ENCODE data around the gene DOC2B. TPM values are rescaled to one million over a fixed set of nuclear protein-coding genes. Genes with fewer than 3 reads are reported as not detected.

Gene DOC2B
- total and polyA plus RNA-seq, 8 donors: 2.4 to 6.9 (median 3.4) TPM

DNA sequence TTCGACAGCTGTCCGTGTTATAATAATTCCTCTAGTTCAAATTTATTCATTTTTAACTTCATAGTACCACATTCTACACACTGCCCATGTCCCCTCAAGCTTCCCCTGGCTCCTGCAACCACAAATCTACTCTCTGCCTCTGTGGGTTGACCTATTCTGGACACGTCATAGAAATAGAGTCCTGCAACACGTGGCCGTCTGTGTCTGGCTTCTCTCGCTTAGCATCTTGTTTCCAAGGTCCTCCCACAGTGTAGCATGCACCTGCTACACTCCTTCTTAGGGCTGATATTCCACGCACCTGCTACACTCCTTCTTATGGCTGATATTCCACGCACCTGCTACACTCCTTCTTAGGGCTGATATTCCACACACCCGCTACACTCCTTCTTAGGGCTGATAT, 27.6 kb downstream of the DOC2B start:
- Histone ChIP-seq H3K36me3 (peaks cover 0 to 20% of the 10 kb centered on the region in 2 donors), H3K4me1 (no peaks in the 10 kb centered on the region), H3K4me3 (no peak overlapping the region), H3K27ac (no peak overlapping the region), H3K27me3 (no peaks in the 10 kb centered on the region), H3K9me3 (no peaks in the 10 kb centered on the region)
- intact Hi-C loops (cut with DNase I): no loop called here
- TF ChIP-seq, protein P1, sequence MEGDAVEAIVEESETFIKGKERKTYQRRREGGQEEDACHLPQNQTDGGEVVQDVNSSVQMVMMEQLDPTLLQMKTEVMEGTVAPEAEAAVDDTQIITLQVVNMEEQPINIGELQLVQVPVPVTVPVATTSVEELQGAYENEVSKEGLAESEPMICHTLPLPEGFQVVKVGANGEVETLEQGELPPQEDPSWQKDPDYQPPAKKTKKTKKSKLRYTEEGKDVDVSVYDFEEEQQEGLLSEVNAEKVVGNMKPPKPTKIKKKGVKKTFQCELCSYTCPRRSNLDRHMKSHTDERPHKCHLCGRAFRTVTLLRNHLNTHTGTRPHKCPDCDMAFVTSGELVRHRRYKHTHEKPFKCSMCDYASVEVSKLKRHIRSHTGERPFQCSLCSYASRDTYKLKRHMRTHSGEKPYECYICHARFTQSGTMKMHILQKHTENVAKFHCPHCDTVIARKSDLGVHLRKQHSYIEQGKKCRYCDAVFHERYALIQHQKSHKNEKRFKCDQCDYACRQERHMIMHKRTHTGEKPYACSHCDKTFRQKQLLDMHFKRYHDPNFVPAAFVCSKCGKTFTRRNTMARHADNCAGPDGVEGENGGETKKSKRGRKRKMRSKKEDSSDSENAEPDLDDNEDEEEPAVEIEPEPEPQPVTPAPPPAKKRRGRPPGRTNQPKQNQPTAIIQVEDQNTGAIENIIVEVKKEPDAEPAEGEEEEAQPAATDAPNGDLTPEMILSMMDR (IDR thresholded peaks at IDR 0.05): no peak
- DNase-seq (no peak), ATAC-seq (no peak)

DNA sequence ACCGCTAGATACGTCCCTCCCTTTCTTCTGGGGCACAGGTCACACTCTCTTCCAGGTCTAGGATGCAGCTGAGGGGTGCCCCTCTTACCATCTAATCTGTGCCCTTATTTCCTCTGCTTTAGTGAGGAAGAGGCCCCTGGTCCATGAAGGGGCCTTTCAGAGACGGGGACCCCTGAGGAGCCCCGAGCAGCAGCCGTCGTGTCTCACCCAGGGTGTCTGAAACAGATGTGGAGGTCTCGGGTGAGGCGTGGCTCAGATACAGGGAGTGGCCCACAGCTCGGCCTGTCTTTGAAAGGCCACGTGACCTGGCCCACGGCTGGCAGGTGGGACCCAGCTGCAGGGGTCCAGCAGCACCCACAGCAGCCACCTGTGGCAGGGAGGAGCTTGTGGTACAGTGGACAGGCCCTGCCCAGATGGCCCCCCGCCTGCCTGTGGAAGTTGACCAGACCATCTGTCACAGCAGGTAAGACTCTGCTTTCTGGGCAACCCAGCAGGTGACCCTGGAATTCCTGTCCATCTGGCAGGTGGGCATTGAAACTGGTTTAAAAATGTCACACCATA, 28.5 kb downstream of the DOC2B start:
- Histone ChIP-seq H3K27ac (no peak overlapping the region), H3K4me1 (no peaks in the 10 kb centered on the region), H3K36me3 (peaks cover 0 to 20% of the 10 kb centered on the region in 2 donors), H3K27me3 (no peaks in the 10 kb centered on the region), H3K4me3 (no peak overlapping the region), H3K9me3 (no peaks in the 10 kb centered on the region)
- DNase-seq (peak in 2 of 4 donors; percentile 15 to 49), ATAC-seq (no peak)
- intact Hi-C loops (cut with DNase I): no loop called here
- TF ChIP-seq, protein P1 (IDR thresholded peaks at IDR 0.05): no peak

DNA sequence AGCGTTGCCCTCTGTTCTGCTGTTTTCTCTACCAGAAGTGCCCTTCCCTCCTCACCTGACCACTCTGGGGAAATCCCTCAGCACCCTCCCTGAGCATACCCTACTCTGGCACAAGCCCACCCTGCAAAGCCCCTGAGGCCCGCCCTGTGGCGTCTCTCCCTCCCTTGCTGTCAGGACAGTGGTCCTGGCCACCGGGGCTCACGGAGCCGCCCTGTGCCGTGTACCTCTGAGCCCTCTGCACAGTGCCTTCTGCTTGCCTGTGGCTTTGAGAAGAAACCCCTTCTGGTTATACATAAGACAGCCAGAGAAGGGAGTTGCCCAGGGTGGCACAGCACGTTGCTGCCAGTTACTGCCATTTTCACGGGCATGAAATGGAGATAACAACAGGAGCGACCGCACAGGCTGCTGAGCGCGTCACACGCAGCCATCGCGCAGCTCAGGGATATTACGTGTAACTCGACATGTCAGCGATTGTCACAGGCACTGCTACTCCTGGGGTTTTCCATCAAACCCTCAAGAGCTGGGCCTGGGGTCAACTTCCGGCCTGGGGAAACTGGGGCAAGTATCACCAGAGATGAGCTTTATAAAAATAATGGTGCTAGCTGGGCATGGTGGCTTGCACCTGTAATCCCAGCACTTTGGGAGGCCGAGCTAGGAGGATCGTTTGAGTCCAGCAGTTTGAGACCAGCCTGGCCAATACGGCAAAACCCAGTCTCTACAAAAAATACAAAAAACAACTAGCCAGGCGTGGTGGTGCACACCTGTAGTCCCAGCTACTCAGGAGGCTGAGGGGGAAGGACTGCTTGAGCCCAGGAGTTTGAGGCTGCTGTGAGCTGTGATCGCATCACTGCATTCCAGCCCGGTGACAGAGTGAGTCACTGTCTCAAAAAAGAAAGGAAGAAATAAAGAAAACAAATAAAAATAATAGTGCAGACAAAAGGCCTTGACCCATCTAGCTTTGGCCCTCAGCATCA, 29.3 kb downstream of the DOC2B start:
- ATAC-seq: no peak

DNA sequence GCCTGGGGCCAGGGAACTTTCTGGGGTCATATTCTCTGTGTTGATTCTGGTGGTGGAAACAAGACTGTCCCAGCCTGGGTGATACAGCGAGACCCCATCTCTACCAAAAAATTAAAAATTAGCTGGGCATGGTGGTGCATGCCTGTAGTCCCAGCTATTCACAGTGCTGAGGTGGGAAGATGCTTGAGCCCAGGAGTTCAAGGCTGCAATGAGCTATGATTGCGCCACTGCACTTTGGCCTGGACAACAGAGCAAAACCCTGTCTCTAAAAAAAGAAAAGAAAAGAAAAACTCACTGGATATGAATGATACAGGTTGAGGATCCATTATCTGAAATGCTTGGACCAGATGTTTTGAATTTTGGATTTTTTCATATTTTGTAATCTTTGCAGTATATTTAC, 30.4 kb downstream of the DOC2B start:
- Histone ChIP-seq H3K27ac (no peak overlapping the region), H3K4me3 (no peak overlapping the region), H3K36me3 (peaks cover 0 to 28% of the 10 kb centered on the region in 2 donors), H3K4me1 (no peaks in the 10 kb centered on the region), H3K27me3 (no peaks in the 10 kb centered on the region), H3K9me3 (no peaks in the 10 kb centered on the region)
- TF ChIP-seq, protein P1 (IDR thresholded peaks at IDR 0.05): no peak
- intact Hi-C loops (cut with DNase I): no loop called here
- DNase-seq: no peak
- no peak for ATAC-seq

More for the DNA sequence above, 29.3 kb downstream of the DOC2B start:
- Histone ChIP-seq H3K36me3 (peaks cover 0 to 28% of the 10 kb centered on the region in 2 donors), H3K27me3 (no peaks in the 10 kb centered on the region), H3K27ac (no peak overlapping the region), H3K4me1 (no peaks in the 10 kb centered on the region), H3K4me3 (no peak overlapping the region), H3K9me3 (no peaks in the 10 kb centered on the region)
- intact Hi-C loops (cut with DNase I): no loop called here
- TF ChIP-seq, protein P1 (IDR thresholded peaks at IDR 0.05): no peak
- DNase-seq: peak in 2 of 4 donors; percentile 14 to 43

Data from left lung (tissue), 10 donors.